GM18499 (cell line): ENCODE results near the gene PSMD1.

ENCODE experiments used
- ATAC-seq: cut with Tn5 transposase; IDR thresholded peaks from one replicate; pipeline ENCODE4 v1.9.1; 2021; ENCODE audit warnings: moderate number of reproducible peaks; ENCODE audit not compliant: insufficient read depth, unreplicated experiment

PSMD1 gene

GRCh38 chr2:231034291-231034882, 22.3 kb upstream of the PSMD1 start:
- no peak for ATAC-seq

- ATAC-seq, result no peak
Measured at GRCh38 chr2:231036131-231036530, 20.5 kb upstream of the PSMD1 start.

- ATAC-seq, result no peak
Measured at GRCh38 chr2:231036578-231037106, 20.0 kb upstream of the PSMD1 start.

- ATAC-seq, result no peak
Measured at GRCh38 chr2:231037202-231037730, 19.4 kb upstream of the PSMD1 start, which contains the start of gene C2orf72. Gene C2orf72 (plus strand): TSS chr2:231037523. CDS start chr2:231037566, 43 bp downstream.

DNA sequence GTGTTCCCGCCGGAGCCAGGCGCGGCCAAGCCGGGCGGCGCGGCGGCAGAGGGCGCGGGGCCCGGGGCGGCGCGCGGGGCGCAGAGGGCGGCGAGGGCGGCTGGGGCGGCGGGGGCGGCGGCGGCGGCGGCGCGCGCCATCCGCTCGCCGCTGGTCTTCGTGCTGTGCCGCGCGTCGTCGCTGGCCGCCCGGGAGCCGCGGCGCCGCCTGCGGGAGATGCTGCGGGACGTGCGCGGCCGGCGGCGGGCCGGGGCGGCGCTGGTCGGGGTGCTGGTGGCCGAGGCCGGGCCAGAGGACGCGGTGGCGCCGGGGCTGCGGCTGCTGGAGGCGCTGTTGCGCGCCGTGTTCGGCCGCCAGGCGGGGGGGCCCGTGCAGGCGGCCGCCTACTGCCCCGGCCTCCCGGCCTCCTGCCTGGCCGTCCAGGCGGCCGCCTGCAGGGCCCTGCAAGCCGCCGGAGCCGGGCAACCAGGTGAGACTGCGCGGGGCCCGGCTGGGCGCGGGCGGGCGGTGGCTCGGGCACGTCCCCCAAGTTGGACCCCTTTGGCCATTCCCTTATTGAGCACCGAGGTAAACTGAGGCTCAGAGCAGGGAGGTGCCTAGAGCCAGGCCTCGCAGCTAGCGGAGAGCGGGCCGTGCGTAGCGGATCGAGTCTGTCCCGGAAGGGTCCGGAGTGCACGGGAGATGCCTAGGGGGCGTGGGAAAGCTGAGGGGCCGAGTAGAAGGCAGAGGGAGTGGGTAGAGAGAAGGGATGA, 18.8 kb upstream of the PSMD1 start:
- ATAC-seq, result no peak

DNA sequence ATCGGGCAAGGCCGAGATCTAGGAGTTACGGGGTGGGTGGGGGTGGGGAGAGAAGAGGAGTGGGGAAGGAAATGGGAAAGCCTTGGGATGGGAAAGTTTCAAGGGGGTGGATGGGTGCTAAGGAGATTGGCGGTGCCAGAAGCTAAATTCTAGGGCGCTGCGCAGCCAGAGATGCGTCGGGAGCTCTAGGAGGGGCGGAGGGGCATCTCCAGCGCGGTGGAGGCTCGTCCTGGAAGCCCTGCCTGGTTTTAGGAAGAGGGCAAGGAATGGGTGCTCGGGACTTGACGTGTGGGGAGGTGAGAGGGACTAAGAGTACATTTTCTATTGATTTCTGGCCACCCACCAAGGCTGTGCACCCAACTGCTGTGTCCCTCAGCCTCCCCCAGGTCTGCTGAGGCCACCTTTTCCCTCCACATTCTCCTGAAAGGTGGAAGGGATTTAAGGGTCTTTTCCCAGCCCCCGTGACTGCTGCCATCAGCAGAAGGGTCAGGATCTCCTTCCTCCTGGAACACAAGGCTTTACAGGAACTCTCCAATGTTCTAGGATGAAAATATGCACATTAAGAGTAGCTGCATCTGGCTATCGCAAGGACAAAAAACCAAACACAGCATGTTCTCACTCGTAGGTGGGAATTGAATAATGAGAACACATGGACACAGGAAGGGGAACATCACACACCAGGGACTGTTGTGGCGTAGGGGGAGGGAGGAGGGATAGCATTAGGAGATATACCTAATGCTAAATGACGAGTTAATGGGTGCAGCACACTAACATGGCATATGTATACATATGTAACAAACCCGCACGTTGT, 18.0 kb upstream of the PSMD1 start:
- ATAC-seq, result no peak

- ATAC-seq, result no peak
Measured at GRCh38 chr2:231039294-231039664, 17.4 kb upstream of the PSMD1 start.

- ATAC-seq, result no peak
Measured at GRCh38 chr2:231039821-231040364, 16.8 kb upstream of the PSMD1 start.

GRCh38 chr2:231041061-231041689, 15.5 kb upstream of the PSMD1 start:
- no peak for ATAC-seq

DNA sequence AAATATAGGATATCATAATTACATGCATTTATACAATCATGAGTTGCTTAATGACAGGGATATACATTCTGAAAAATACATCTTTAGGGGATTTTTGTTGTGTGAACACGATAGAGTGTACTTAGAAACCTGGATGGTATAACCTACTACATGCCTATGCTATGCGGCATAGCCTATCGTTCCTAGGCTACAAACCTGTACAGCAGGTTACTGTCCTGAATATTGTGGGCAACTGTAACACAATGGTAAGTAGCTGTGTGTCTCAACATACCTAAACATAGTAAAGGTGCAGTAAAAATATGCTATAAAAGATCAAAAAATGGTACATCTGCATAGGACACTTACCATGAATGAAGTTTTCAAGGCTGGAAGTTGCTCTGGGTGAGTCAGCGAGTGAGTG, 12.9 kb upstream of the PSMD1 start:
- no peak for ATAC-seq

GRCh38 chr2:231046916-231047273, 9.8 kb upstream of the PSMD1 start:
- no peak for ATAC-seq

- ATAC-seq, result no peak
Measured at GRCh38 chr2:231047274-231047922, 9.3 kb upstream of the PSMD1 start.

- ATAC-seq, result no peak
Measured at GRCh38 chr2:231047923-231048915, 8.4 kb upstream of the PSMD1 start.

DNA sequence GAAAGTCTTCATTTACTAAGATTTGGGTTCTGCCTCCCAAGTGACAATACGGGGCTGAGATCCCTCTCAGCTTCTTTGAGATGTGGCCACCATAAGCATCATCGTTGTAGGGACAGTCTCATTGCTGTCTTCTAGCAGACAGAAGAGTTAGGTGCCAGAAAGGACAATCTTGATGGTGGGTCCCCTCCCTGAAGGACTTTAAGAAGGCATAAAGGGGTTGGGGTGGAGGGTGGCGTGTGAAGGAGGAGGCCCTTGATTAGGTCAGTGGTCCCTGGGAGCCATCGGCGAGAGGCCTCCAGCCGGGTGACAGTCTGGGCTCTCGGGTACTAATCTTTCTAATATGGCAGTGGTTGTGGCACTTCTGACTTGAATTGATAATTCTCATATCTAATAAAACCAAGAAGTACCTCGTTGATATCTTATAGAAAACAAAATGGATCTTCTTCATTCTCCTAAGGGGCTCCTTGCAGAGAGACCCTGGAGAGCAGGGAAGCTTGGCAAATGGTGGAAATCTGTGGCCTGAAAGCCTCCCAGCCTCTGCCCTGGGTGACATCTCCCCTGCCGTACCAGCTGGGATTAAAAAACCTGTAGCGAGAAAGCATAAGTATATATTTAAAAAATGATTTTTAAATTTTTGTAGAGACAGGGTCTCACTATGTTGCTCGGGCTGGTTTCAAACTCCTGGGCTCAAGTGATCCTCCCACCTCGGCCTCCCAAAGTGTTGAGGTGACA, 7.2 kb upstream of the PSMD1 start:
- ATAC-seq, result no peak

GRCh38 chr2:231050018-231050901, 6.4 kb upstream of the PSMD1 start:
- no peak for ATAC-seq

DNA sequence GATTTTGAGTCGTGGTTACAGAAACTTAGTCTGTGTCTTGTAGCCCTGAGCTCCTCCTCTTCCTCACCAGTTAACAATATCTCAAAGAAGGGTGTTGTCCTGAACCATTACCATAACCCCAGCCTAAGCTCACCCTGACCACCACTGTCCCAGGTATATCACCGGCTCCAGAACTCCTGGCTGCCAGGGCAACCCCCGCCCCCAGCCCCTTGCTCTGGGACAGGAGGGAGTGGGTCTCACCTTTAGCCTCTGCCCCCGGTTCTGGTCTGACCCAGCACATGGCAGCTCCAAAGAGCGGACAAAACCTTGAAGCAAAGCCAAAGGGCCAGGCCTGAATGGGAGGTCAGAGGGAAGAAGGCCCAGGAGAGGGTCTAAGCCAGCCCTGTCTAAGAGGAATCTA, 5.6 kb upstream of the PSMD1 start:
- no peak for ATAC-seq
